ENCODE measurements around the gene TMEM61. TPM values are rescaled to one million over a fixed set of nuclear protein-coding genes. Genes with fewer than 3 reads are reported as not detected.

The TMEM61 gene
- total RNA-seq, 1 donor, result not detected

DNA sequence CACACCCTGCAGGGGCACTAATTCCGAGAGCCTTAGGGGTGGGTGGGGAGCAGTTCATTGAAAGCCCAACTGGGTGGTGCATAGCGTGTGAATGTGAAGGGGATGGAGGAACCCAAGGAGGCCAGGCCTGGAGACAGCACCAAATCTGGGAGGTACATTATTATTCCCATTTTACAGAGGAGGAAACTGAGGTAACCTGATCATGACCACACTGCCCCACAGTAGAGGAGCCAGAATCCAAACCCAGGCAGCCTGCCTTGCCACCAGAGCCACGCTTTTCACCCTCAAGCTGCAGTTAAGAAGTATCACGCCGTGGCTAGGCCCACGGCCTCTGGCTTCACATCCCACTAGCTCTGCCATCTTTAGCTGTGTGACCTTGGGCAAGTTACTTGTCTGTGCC, 17.7 kb downstream of the TMEM61 start:
- no peak overlapping the region for H3K4me3 ChIP-seq (ENCODE audit: low read depth, low read length)
- DNase-seq (ENCODE audit: low read depth), result no peak
- TF ChIP-seq CTCF (IDR thresholded peaks at IDR 0.05; ENCODE audit: insufficient read depth, low read depth, low read length), result no peak

- H3K4me3 ChIP-seq (ENCODE audit: low read depth, low read length), result no peak within 1 kb of the TSS
- no peak for TF ChIP-seq CTCF (IDR thresholded peaks at IDR 0.05; ENCODE audit: insufficient read depth, low read depth, low read length)
- DNase-seq (ENCODE audit: low read depth), result no peak
Observed at GRCh38 chr1:54998677-54999076, 18.2 kb downstream of the TMEM61 start, which contains the start of gene BSND. Gene BSND, plus strand, starts transcription at chr1:54998933. Its CDS starts 254 bp downstream, at chr1:54999187.

DNA sequence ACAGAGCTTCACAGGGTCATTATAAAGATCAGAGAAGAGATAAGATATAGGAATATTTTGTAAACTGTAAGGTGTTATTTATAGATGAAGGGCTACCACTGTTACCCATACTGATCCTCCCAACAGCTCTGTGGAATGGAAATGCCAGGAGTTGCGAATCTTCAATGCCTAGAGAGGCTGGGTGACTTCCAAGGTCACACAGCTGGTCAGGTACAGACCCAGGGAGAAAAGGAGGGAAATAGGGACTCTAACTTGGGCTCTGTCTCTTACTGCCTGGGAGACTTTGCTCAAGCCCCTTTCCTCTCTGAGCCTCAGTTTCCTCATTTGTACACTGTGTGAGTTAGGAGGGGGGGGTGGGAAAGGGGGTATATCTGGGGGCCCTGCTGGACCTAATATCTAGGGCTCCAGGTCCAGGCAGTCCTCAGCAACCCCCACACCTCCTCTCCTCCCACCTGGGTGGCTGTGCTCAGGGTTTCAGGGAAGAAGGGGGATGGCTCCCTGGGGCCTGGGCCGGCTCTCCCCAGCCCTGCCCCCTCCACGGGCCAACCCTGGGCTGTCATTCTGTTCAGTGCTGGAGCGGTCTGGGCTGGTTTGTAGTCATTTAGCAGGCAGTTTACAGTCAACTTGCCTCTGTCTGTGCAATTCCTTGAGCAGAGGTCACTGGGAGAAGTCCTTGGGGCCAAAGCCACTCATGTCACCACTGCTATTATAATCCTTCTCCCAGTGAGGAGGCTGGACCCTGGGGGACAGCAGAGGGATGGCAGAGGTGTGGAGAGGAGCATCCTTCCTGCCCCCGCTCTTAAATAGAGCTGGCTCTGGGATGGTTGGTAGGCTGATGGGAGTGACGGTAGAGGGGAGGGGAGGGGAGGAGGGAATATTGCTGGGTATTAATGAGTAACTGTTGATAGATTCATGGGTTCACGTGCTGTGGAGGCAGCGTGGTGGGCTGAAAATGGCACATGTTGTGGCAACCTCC, 20.0 kb downstream of the TMEM61 start:
- TF ChIP-seq CTCF (IDR thresholded peaks at IDR 0.05; ENCODE audit: insufficient read depth, low read depth, low read length), result no peak
- DNase-seq (ENCODE audit: low read depth), result no peak

DNA sequence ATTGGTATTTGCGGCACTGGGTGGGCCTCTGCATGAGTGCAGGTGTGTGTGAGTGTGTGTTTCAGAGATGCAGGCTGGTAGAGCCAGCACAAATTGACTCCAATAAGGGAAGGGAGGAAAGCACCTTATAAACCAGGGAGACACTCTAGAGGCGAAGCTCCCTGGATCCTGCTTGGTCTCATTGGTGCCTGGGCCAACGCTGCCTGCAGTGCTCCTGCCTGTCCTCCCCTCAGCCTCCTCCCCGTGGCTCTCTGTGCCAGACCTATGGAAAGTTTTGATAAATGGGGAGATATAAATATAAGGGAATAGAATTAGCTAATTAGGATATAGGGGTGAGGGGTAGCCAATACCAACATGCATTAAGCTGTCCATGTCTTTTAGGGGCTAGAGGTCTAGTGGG, 20.9 kb downstream of the TMEM61 start:
- H3K4me3 ChIP-seq (ENCODE audit: low read depth, low read length), result no peak overlapping the region
- no peak for TF ChIP-seq CTCF (IDR thresholded peaks at IDR 0.05; ENCODE audit: insufficient read depth, low read depth, low read length)
- no peak for DNase-seq (ENCODE audit: low read depth)

More for the DNA sequence above, 20.0 kb downstream of the TMEM61 start:
- no peak overlapping the region for H3K4me3 ChIP-seq (ENCODE audit: low read depth, low read length)

GRCh38 chr1:55002686-55003085, 22.3 kb downstream of the TMEM61 start:
- no peak for TF ChIP-seq CTCF (IDR thresholded peaks at IDR 0.05; ENCODE audit: insufficient read depth, low read depth, low read length)
- no peak overlapping the region for H3K4me3 ChIP-seq (ENCODE audit: low read depth, low read length)
- no peak for DNase-seq (ENCODE audit: low read depth)

DNA sequence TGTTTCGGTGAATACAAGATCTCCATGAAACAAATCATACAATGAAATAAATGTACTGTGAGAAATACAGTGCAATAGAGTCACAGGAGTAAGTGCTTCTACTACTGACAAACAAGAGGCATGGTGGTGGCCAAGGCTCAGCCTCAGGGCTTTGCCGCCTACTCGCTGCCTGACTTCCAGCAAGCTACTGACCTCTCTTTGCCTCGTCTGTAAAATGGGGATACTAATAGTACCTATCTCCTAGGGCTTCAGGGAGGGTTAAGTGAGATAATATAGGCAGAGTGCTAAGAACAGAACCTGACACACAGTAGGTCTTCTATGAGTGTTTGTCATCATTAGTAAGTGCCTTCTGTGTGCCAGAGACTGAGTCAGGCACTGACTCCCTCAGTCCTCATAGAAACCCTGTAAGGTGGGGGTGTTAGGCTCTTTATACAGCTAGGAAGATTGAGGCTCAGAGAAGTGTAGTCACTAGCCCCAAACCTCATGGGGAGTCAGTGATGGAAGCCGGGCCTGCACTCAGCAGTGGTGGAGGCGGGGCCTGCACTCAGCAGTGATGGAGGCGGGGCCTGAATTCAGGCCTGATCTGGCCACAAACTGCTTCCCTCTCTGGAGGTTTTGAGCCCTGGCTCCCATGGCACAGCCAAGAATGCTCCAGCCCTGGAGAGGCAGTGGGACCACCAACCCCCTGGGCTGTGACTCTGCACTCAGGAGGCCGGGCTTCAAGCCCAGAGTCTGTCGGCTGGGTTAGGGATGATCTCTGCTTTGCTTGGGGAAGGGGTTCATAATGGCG, 25.1 kb downstream of the TMEM61 start:
- DNase-seq (ENCODE audit: low read depth), result no peak
- H3K4me3 ChIP-seq (ENCODE audit: low read depth, low read length), result no peak overlapping the region
- no peak for TF ChIP-seq CTCF (IDR thresholded peaks at IDR 0.05; ENCODE audit: insufficient read depth, low read depth, low read length)
